Endometrial microvascular endothelial cells (primary cell): ENCODE data around the gene SFTA2. TPM values are rescaled to one million over a fixed set of nuclear protein-coding genes. Genes with fewer than 3 reads are reported as not detected.

Experiments used
- in situ Hi-C: cut with HindIII; loops from 2 replicates; pipeline ENCODE4 v1.10.0; 2017; ENCODE audit warnings: low sequenced_read_pairs, low pct_unique_long_range_greater_than_20kb; ENCODE audit errors: inconsistent ontology term
- total RNA-seq: library from RNA; depleted of rRNA; stranded (reverse); fragments of >200 nt; gene quantifications from one replicate; pipeline ENCODE4 v1.2.3, GENCODE V29; 2015; ENCODE audit errors: inconsistent ontology term

The SFTA2 gene
- total RNA-seq, 1 donor from 2014 or later: not detected

DNA sequence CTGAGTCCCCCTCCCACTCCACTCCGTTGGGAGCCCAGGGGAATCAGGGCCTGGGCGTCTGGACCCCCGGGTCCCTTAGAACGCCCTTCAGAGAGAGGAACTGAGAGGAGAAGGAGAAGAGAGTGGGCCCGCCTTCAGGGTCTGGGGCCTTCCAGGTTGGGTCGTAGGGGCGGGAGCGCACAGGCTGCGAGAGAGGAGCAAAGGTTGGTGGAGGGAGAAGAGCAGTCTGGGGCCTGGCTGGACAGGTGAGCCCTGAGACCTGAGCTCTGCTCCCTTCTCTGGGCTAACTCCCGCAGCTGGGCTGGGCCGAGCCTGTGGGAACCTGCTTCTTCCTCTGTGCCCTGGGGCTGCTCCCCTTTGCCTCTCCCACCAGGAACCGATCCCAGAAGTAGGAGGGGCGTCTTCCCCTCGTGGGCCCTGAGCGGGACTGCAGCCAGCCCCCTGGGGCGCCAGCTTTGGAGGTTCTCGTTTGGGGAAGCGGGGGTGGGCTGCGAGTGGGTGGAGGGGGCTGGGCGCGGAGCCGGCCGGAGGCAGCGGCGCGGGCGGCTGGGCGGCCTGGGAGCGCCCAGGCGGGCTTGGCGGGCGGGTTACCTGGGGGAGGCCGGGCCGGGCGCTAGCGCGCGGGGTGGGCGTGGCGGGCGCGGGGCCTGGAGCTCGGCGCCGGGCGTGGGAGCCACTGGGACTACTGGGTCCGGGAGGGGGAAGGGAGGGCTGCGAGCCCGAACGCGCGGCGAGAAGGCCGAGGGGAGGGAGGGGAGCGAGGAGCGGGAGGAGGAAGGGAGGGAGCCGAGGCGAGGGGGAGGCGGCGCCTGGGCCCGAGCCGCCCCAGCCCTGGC, 48.1 kb downstream of the SFTA2 start, which contains the start of gene DDR1:
Gene DDR1, plus strand, starts transcription at position 835 of the 836 bp plus-strand sequence. CDS start 4,211 bp downstream, outside the sequence.
- in situ Hi-C loops: no loop called here

DNA sequence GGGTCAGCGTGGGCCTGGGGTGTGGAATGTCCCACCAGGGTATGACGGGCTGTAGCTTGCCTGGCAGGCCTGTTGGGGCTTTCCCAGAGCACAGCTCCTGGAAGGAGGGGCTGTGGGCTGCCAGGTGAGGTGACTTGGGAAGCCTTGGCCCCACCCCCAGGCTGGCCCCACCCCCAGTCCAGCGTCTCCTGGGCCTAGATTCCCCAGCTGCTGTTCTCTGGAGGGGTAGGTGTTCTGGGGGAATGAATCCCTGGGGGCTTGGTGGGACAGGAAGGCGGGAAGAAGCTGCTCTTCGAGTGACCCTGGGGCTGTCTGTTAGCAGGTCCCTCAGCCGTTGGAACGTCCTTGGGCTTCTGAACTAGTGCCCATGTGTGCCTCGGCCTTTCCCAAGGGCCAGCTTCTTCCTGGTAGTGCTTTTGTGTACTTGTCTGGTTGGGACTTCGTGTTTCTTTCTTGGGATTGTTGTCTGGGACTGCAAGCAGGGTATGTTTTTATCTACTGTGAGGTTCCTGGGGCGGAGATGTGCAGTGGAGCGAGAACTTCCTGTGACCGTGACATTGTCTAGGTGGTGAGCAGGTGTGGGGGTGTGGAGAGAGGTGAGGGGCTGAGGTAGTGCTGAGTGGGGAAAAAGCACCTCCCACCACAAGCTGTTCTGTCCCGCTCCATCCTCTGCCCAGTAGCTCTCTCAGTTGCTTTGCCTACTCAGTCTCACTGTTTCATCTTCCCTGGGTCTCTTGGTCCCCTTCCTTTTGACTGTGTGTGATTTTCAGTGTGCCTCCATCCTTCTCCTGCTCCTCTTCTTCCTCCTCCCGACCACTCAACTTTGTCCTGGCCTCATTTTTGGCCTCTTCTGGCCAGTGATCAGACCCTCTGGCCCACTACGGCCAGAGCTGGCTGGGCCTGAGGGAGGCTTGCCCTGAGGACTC, 48.9 kb downstream of the SFTA2 start:
- in situ Hi-C loops: no loop called here

DNA sequence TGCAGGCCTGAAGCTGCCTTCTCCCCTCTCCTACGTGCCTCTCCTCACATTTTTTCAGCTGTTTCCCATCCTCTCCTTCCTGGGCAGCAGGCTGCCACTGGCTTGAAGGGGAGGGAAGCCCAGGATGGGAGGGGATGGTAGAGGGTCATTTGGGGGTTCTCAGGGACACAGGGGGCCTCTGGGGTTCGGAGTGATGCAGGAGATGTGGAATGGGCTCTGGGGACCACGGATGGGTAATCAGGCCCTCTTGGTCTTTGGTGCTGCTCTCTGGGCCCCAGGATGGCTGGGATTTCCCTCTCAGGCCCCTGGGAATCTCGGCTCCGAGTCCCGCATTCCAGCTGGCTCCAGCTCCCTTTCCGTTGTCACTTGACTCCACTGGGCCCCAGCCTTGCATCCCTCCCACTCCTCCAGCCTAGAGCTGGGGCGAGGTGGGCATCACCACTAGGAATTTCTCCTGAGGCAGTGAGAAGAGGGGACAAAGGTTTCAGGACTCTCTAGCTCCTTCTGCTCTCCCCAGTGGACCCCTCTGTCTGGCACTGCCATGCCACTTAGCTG, 49.7 kb downstream of the SFTA2 start:
- in situ Hi-C loops: no loop called here

GRCh38 chr6:30881392-30882203, 50.4 kb downstream of the SFTA2 start:
- in situ Hi-C loops: no loop called here

Other genes with a start within 250 kb of the SFTA2 start
- gene PPP1R18, start 245.5 kb downstream of the SFTA2 start, total RNA-seq: 86.2 TPM
- 30.8 TPM for gene NRM, start 241.2 kb downstream of the SFTA2 start, total RNA-seq
- gene MDC1, start 214.9 kb downstream of the SFTA2 start, total RNA-seq: 17.1 TPM
- 1,274 TPM for gene TUBB, start 211.8 kb downstream of the SFTA2 start, total RNA-seq
- 133 TPM for gene FLOT1, start 189.5 kb downstream of the SFTA2 start, total RNA-seq
- 76.4 TPM for gene IER3, start 187.6 kb downstream of the SFTA2 start, total RNA-seq
- gene DDR1, start 47.7 kb downstream of the SFTA2 start, total RNA-seq: 16.6 TPM
- 11.6 TPM for gene GTF2H4, start 24.0 kb downstream of the SFTA2 start, total RNA-seq
- 37.4 TPM for gene VARS2, start 17.9 kb downstream of the SFTA2 start, total RNA-seq
- not detected for gene MUCL3, start 8.8 kb upstream of the SFTA2 start, total RNA-seq
- not detected for gene MUC21, start 51.5 kb upstream of the SFTA2 start, total RNA-seq
- gene MUC22, start 78.3 kb upstream of the SFTA2 start, total RNA-seq: not detected
- gene C6orf15, start 180.4 kb upstream of the SFTA2 start, total RNA-seq: not detected
- gene PSORS1C1, start 182.6 kb upstream of the SFTA2 start, total RNA-seq: 0.46 TPM
- not detected for gene CDSN, start 188.3 kb upstream of the SFTA2 start, total RNA-seq
- not detected for gene PSORS1C2, start 206.9 kb upstream of the SFTA2 start, total RNA-seq
- 30.2 TPM for gene CCHCR1, start 225.6 kb upstream of the SFTA2 start, total RNA-seq
- 53.7 TPM for gene TCF19, start 226.4 kb upstream of the SFTA2 start, total RNA-seq
- 6.4 TPM for gene POU5F1, start 238.5 kb upstream of the SFTA2 start, total RNA-seq